GM06990 (cell line): ENCODE data around the gene PLEKHD1.

Experiments used
- DNase-seq: peaks from one replicate; pipeline ENCODE4 v3.0.0-alpha.2; 2011; ENCODE audit not compliant: insufficient read length; ENCODE audit errors: extremely low read depth
- H3K27me3 ChIP-seq: replicated peaks from 2 replicates; pipeline ENCODE4 v1.6.0; 2011; ENCODE audit warnings: low read length; ENCODE audit not compliant: control insufficient read depth, insufficient read depth
- H3K36me3 ChIP-seq: 2 replicates; pipeline ENCODE4 v1.5.1; 2011; ENCODE audit warnings: low read length; ENCODE audit not compliant: control insufficient read depth, insufficient read depth
- H3K4me3 ChIP-seq: replicated peaks from 2 replicates; pipeline ENCODE4 v1.5.1; 2011; ENCODE audit warnings: low read depth, mild to moderate bottlenecking, control low read depth, low read length
- CTCF ChIP-seq: IDR thresholded peaks from 2 replicates; pipeline ENCODE4 v1.5.1; 2011; ENCODE audit warnings: low read length, control low read depth, mild to moderate bottlenecking, inconsistent platforms; ENCODE audit not compliant: insufficient read depth, poor library complexity, severe bottlenecking

PLEKHD1 gene

GRCh38 chr14:69484444-69485314, at the start of gene PLEKHD1:
TSS of gene PLEKHD1 (plus strand) at chr14:69484728. CDS start at chr14:69484966, 238 bp downstream.
- TF ChIP-seq CTCF = no peak
- no peak within 1 kb of the TSS for H3K4me3 ChIP-seq
- DNase-seq = no peak
- no peaks in the 10 kb centered on the region; the same call in 1 of the 2 replicates for H3K27me3 ChIP-seq
- no peaks in the 10 kb centered on the region for H3K36me3 ChIP-seq

GRCh38 chr14:69439521-69440270, 44.8 kb upstream of the PLEKHD1 start:
- Histone ChIP-seq H3K27me3 (no peaks in the 10 kb centered on the region), H3K36me3 (peaks cover 2% of the 10 kb centered on the region), H3K4me3 (no peak overlapping the region)
- no peak for DNase-seq
- no peak for TF ChIP-seq CTCF

- TF ChIP-seq CTCF = no peak
- DNase-seq = peak; percentile 58
- Histone ChIP-seq H3K36me3 (peaks cover 2% of the 10 kb centered on the region), H3K4me3 (no peak overlapping the region), H3K27me3 (no peaks in the 10 kb centered on the region)
Measured at GRCh38 chr14:69441948-69442347, 42.6 kb upstream of the PLEKHD1 start.

- Histone ChIP-seq H3K27me3 (no peaks in the 10 kb centered on the region), H3K36me3 (peaks cover 2% of the 10 kb centered on the region), H3K4me3 (no peak overlapping the region)
- DNase-seq = no peak
- TF ChIP-seq CTCF = no peak
Measured at GRCh38 chr14:69443296-69443805, 41.2 kb upstream of the PLEKHD1 start.

GRCh38 chr14:69449216-69449615, 35.3 kb upstream of the PLEKHD1 start:
- DNase-seq = no peak
- TF ChIP-seq CTCF = no peak
- Histone ChIP-seq H3K27me3 (no peaks in the 10 kb centered on the region), H3K36me3 (no peaks in the 10 kb centered on the region; the same call in 1 of the 2 replicates), H3K4me3 (no peak overlapping the region)
